ENCODE measurements around the gene KDSR. TPM values are rescaled to one million over a fixed set of nuclear protein-coding genes. Genes with fewer than 3 reads are reported as not detected.
A peak's percentile ranks its signal among the peaks of the same experiment; 100 is the strongest.

KDSR gene
- total and polyA plus RNA-seq, 4 experiments from 2014 or later = 59.4 to 134 (median 84.7) TPM

GRCh38 chr18:63301434-63301833 lies 65.6 kb downstream of the KDSR start:
- DNase-seq = no peak
- no peaks in the 10 kb centered on the region for H3K27me3 ChIP-seq (ENCODE audit: insufficient read depth, low read length)
- ChIA-PET POLR2A (ENCODE audit: partially characterized antibody) (interaction anchor here (0.7 to 11.8 kb wide), 9 partner anchors 11 to 159 kb away, joined by 3 to 137 read pairs (median 7); partner anchors contain the start of gene BCL2), CTCF (ENCODE audit: partially characterized antibody) (interaction anchor here (1.0 to 5.2 kb wide), 10 partner anchors 10 to 285 kb away, joined by 3 to 57 read pairs (median 4); partner anchors contain the start of gene BCL2)
- intact Hi-C loops (cut with micrococcal nuclease) = loop anchor here (1.0 kb wide), 1 partner anchor 8 kb away; no protein-coding TSS in a partner anchor
- H3K9me3 ChIP-seq (ENCODE audit: control insufficient read depth in 1 of 2, low read length in 2 of 2) = no peaks in the 10 kb centered on the region
- peak overlapping the region; percentile 8 for H3K27ac ChIP-seq (ENCODE audit: low read depth, low read length)
- no peaks in the 10 kb centered on the region for H3K9me3 Mint-ChIP-seq
- H3K36me3 Mint-ChIP-seq = peaks cover 30 to 58% of the 10 kb centered on the region in 2 donors
- peaks cover 65 to 89% (median 73%) of the 10 kb centered on the region in 4 donors for H3K4me1 Mint-ChIP-seq
- peaks cover 93% of the 10 kb centered on the region for H3K4me1 ChIP-seq (ENCODE audit: insufficient read depth, low read length)
- H3K4me3 Mint-ChIP-seq = peak overlapping the region in 7 of 8 donors; percentile 54 to 87 (median 70)
- H3K4me3 ChIP-seq (ENCODE audit: low read length in 2 of 2) = no peak overlapping the region
- H3K36me3 ChIP-seq (ENCODE audit: insufficient read depth, low read length) = no peaks in the 10 kb centered on the region
- H3K27me3 Mint-ChIP-seq = no peaks in the 10 kb centered on the region
- H3K27ac Mint-ChIP-seq = peak overlapping the region; percentile 86 to 96 (median 90)

- Histone ChIP-seq H3K36me3 (ENCODE audit: insufficient read depth, low read length) (peaks cover 4% of the 10 kb centered on the region), H3K9me3 (ENCODE audit: control insufficient read depth in 1 of 2, low read length in 2 of 2) (no peaks in the 10 kb centered on the region), H3K4me3 (ENCODE audit: low read length in 2 of 2) (no peak overlapping the region), H3K4me1 (ENCODE audit: insufficient read depth, low read length) (peaks cover 90% of the 10 kb centered on the region), H3K27me3 (ENCODE audit: insufficient read depth, low read length) (no peaks in the 10 kb centered on the region), H3K27ac (ENCODE audit: low read depth, low read length) (peak overlapping the region; percentile 22)
- H3K36me3 Mint-ChIP-seq = peaks cover 42 to 59% of the 10 kb centered on the region in 2 donors
- H3K4me3 Mint-ChIP-seq = peak overlapping the region; percentile 20 to 87 (median 76)
- ChIA-PET CTCF (ENCODE audit: partially characterized antibody) (interaction anchor here (0.6 to 5.2 kb wide), 10 partner anchors 10 to 165 kb away, joined by 3 to 57 read pairs (median 5); partner anchors contain the start of gene BCL2), POLR2A (ENCODE audit: partially characterized antibody) (interaction anchor here (0.6 to 11.8 kb wide), 17 partner anchors 7 to 166 kb away, joined by 3 to 137 read pairs (median 11); partner anchors contain the start of gene BCL2)
- intact Hi-C loops (cut with micrococcal nuclease) = loop anchor here (1.0 kb wide), 1 partner anchor 9 kb away; no protein-coding TSS in a partner anchor
- H3K27me3 Mint-ChIP-seq = no peaks in the 10 kb centered on the region
- no peaks in the 10 kb centered on the region for H3K9me3 Mint-ChIP-seq
- peaks cover 64 to 92% (median 73%) of the 10 kb centered on the region in 4 donors for H3K4me1 Mint-ChIP-seq
- DNase-seq = peak in 2 of 5 donors; percentile 21 to 53
- H3K27ac Mint-ChIP-seq = peak overlapping the region; percentile 87 to 96 (median 93)
Observed at GRCh38 chr18:63299837-63300745, 66.9 kb downstream of the KDSR start.

GRCh38 chr18:63298400-63299365 lies 68.3 kb downstream of the KDSR start:
- Mint-ChIP-seq H3K4me3 (peak overlapping the region; percentile 60 to 87 (median 75)), H3K4me1 (peaks cover 63 to 80% (median 67%) of the 10 kb centered on the region in 4 donors), H3K27me3 (no peaks in the 10 kb centered on the region), H3K36me3 (peaks cover 46 to 62% of the 10 kb centered on the region in 2 donors), H3K27ac (peak overlapping the region; percentile 87 to 97 (median 93)), H3K9me3 (no peaks in the 10 kb centered on the region)
- intact Hi-C loops (cut with micrococcal nuclease) = loop anchor here (1.0 kb wide), 2 partner anchors 7 to 18 kb away; no protein-coding TSS in a partner anchor
- ChIA-PET CTCF (ENCODE audit: partially characterized antibody) (interaction anchor here (1.0 to 5.2 kb wide), 12 partner anchors 8 to 144 kb away, joined by 3 to 57 read pairs (median 5); partner anchors contain the start of gene BCL2), POLR2A (ENCODE audit: partially characterized antibody) (interaction anchor here (0.8 to 11.8 kb wide), 22 partner anchors 9 to 164 kb away, joined by 3 to 137 read pairs (median 6); partner anchors contain the start of gene BCL2)
- H3K27me3 ChIP-seq (ENCODE audit: insufficient read depth, low read length) = no peaks in the 10 kb centered on the region
- no peaks in the 10 kb centered on the region for H3K9me3 ChIP-seq (ENCODE audit: control insufficient read depth in 1 of 2, low read length in 2 of 2)
- H3K4me3 ChIP-seq (ENCODE audit: low read length in 2 of 2) = peak overlapping the region in 1 of 2 donors; percentile 1
- peak in 3 of 5 donors; percentile 39 to 41 (median 41) for DNase-seq
- H3K27ac ChIP-seq (ENCODE audit: low read depth, low read length) = peak overlapping the region; percentile 28
- H3K4me1 ChIP-seq (ENCODE audit: insufficient read depth, low read length) = peaks cover 82% of the 10 kb centered on the region
- H3K36me3 ChIP-seq (ENCODE audit: insufficient read depth, low read length) = peaks cover 4% of the 10 kb centered on the region

- ChIA-PET POLR2A (ENCODE audit: partially characterized antibody) (interaction anchor here (0.8 to 11.8 kb wide), 18 partner anchors 8 to 145 kb away, joined by 3 to 137 read pairs (median 6); partner anchors contain the start of gene BCL2), CTCF (ENCODE audit: partially characterized antibody) (interaction anchor here (1.0 to 5.2 kb wide), 9 partner anchors 10 to 143 kb away, joined by 3 to 57 read pairs (median 7); partner anchors contain the start of gene BCL2)
- no peak overlapping the region for H3K4me3 ChIP-seq (ENCODE audit: low read length in 2 of 2)
- H3K27ac ChIP-seq (ENCODE audit: low read depth, low read length) = peak overlapping the region; percentile 28
- peaks cover 53 to 66% of the 10 kb centered on the region in 2 donors for H3K36me3 Mint-ChIP-seq
- no peaks in the 10 kb centered on the region for H3K27me3 Mint-ChIP-seq
- H3K27me3 ChIP-seq (ENCODE audit: insufficient read depth, low read length) = no peaks in the 10 kb centered on the region
- H3K36me3 ChIP-seq (ENCODE audit: insufficient read depth, low read length) = peaks cover 4% of the 10 kb centered on the region
- peak overlapping the region in 2 of 8 donors; percentile 30 to 78 for H3K4me3 Mint-ChIP-seq
- intact Hi-C loops (cut with micrococcal nuclease) = loop anchor here (1.0 kb wide), 1 partner anchor 18 kb away; no protein-coding TSS in a partner anchor
- no peaks in the 10 kb centered on the region for H3K9me3 Mint-ChIP-seq
- H3K9me3 ChIP-seq (ENCODE audit: control insufficient read depth in 1 of 2, low read length in 2 of 2) = no peaks in the 10 kb centered on the region
- peaks cover 82% of the 10 kb centered on the region for H3K4me1 ChIP-seq (ENCODE audit: insufficient read depth, low read length)
- peaks cover 59 to 72% (median 67%) of the 10 kb centered on the region in 4 donors for H3K4me1 Mint-ChIP-seq
- DNase-seq = no peak
- H3K27ac Mint-ChIP-seq = peak overlapping the region; percentile 33 to 96 (median 93)
Observed at GRCh38 chr18:63297687-63298399, 69.2 kb downstream of the KDSR start.

GRCh38 chr18:63293935-63294334 lies 73.1 kb downstream of the KDSR start:
- Mint-ChIP-seq H3K4me3 (peak overlapping the region in 5 of 8 donors; percentile 11 to 64 (median 23)), H3K27ac (peak overlapping the region in 6 of 7 donors; percentile 5 to 86 (median 72)), H3K27me3 (no peaks in the 10 kb centered on the region), H3K36me3 (peaks cover 34 to 51% of the 10 kb centered on the region in 2 donors), H3K4me1 (peaks cover 20 to 65% (median 49%) of the 10 kb centered on the region in 4 donors), H3K9me3 (peaks cover 0 to 2% (median 0%) of the 10 kb centered on the region in 8 donors)
- ChIA-PET POLR2A (ENCODE audit: partially characterized antibody) (interaction anchor here (0.6 to 8.5 kb wide), 11 partner anchors 8 to 139 kb away, joined by 3 to 83 read pairs (median 6); partner anchors contain the start of gene BCL2), CTCF (ENCODE audit: partially characterized antibody) (interaction anchor here (0.6 to 9.8 kb wide), 4 partner anchors 24 to 139 kb away, joined by 3 to 93 read pairs (median 4); partner anchors contain the start of gene BCL2)
- H3K27ac ChIP-seq (ENCODE audit: low read depth, low read length) = no peak overlapping the region
- H3K36me3 ChIP-seq (ENCODE audit: insufficient read depth, low read length) = peaks cover 8% of the 10 kb centered on the region
- H3K4me3 ChIP-seq (ENCODE audit: low read length in 2 of 2) = no peak overlapping the region
- intact Hi-C loops (cut with micrococcal nuclease) = no loop called here
- no peak for DNase-seq
- no peaks in the 10 kb centered on the region for H3K9me3 ChIP-seq (ENCODE audit: control insufficient read depth in 1 of 2, low read length in 2 of 2)
- H3K4me1 ChIP-seq (ENCODE audit: insufficient read depth, low read length) = peaks cover 82% of the 10 kb centered on the region
- no peaks in the 10 kb centered on the region for H3K27me3 ChIP-seq (ENCODE audit: insufficient read depth, low read length)

Data from CD4-positive, alpha-beta memory T cell (primary cell).